ENCODE measurements around the gene GULP1.

DNA sequence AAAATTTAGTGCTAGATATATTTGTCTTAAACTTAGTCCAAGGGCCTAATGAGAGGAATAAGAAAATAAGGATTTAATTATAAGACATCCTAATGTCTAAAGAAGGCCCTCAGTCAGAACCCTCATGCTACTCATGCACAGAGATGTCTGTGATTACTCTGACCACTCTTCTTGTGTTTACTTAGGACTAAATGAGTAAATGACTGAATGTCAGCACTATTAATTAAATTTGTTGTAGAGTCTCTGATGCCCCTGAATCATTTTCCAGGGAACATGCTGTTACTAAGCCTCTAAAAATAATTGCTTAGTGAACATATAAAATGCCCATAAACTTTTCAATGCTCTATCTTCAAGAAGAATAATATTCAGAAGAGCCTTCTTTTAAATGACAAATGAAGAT lies 32.4 kb downstream of the GULP1 start:
- TF ChIP-seq, protein P1, sequence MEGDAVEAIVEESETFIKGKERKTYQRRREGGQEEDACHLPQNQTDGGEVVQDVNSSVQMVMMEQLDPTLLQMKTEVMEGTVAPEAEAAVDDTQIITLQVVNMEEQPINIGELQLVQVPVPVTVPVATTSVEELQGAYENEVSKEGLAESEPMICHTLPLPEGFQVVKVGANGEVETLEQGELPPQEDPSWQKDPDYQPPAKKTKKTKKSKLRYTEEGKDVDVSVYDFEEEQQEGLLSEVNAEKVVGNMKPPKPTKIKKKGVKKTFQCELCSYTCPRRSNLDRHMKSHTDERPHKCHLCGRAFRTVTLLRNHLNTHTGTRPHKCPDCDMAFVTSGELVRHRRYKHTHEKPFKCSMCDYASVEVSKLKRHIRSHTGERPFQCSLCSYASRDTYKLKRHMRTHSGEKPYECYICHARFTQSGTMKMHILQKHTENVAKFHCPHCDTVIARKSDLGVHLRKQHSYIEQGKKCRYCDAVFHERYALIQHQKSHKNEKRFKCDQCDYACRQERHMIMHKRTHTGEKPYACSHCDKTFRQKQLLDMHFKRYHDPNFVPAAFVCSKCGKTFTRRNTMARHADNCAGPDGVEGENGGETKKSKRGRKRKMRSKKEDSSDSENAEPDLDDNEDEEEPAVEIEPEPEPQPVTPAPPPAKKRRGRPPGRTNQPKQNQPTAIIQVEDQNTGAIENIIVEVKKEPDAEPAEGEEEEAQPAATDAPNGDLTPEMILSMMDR (IDR thresholded peaks at IDR 0.05), result no peak
- no peak for TF ChIP-seq POLR2A (IDR thresholded peaks at IDR 0.05)

Measured in testis (tissue), 2 donors.